Hepatocyte (in vitro differentiated cells): ENCODE results near the gene OR5A2. TPM values are rescaled to one million over a fixed set of nuclear protein-coding genes. Genes with fewer than 3 reads are reported as not detected.
"Not testable (repeated sequence)": the region's sequence is repeated elsewhere in the genome, so short reads cannot be mapped to it uniquely, and the experiment has no call there.

Experiments
- DNase-seq: peaks from one replicate; pipeline ENCODE4 v3.0.0-alpha.2; 2016; ENCODE audit warnings: low spot score
- H2AFZ ChIP-seq: fragments of 200-600 bp; sonication (generic); 2 replicates; pipeline ENCODE4 v1.6.0; 2016; ENCODE audit warnings: antibody characterized with exemption, mild to moderate bottlenecking
- H3K27ac ChIP-seq: fragments of 200-600 bp; sonication (generic); 2 replicates; pipeline ENCODE4 v1.5.1; 2016; ENCODE audit warnings: mild to moderate bottlenecking
- H3K27me3 ChIP-seq: fragments of 200-600 bp; sonication (generic); 2 replicates; pipeline ENCODE4 v1.6.1; 2016
- H3K36me3 ChIP-seq: fragments of 200-600 bp; sonication (generic); replicated peaks from 2 replicates; pipeline ENCODE4 v1.5.1; 2016; ENCODE audit warnings: low read depth; ENCODE audit not compliant: insufficient read depth
- H3K4me1 ChIP-seq: fragments of 200-600 bp; sonication (generic); 2 replicates; pipeline ENCODE4 v1.5.1; 2016; ENCODE audit warnings: mild to moderate bottlenecking, moderate library complexity; ENCODE audit not compliant: insufficient read depth
- H3K4me2 ChIP-seq: fragments of 200-600 bp; sonication (generic); 2 replicates; pipeline ENCODE4 v1.6.0; 2016
- H3K4me3 ChIP-seq: fragments of 200-600 bp; sonication (generic); 2 replicates; pipeline ENCODE4 v1.5.1; 2016; ENCODE audit warnings: mild to moderate bottlenecking
- H3K79me2 ChIP-seq: fragments of 200-600 bp; sonication (generic); 2 replicates; pipeline ENCODE4 v1.6.0; 2017; ENCODE audit warnings: mild to moderate bottlenecking
- H3K9me2 ChIP-seq: fragments of 200-600 bp; sonication (generic); replicated peaks from 2 replicates; pipeline ENCODE4 v1.6.0; 2017; ENCODE audit warnings: mild to moderate bottlenecking; ENCODE audit not compliant: insufficient read depth
- H3K9me3 ChIP-seq: fragments of 200-600 bp; sonication (generic); 2 replicates; pipeline ENCODE4 v1.5.1; 2016; ENCODE audit warnings: low read depth, mild to moderate bottlenecking
- H4K20me1 ChIP-seq: fragments of 200-600 bp; sonication (generic); 2 replicates; pipeline ENCODE4 v1.6.0; 2016; ENCODE audit warnings: mild to moderate bottlenecking; ENCODE audit not compliant: insufficient read depth, poor library complexity, severe bottlenecking
- EZH2 ChIP-seq: fragments of 200-600 bp; sonication (generic); IDR thresholded peaks from 2 replicates; pipeline ENCODE4 v1.6.1; 2016; ENCODE audit warnings: antibody characterized with exemption, mild to moderate bottlenecking, borderline replicate concordance
- EZH2phosphoT487 ChIP-seq: fragments of 200-600 bp; sonication (generic); IDR thresholded peaks from one replicate; pipeline ENCODE4 v1.6.1; 2018; ENCODE audit warnings: antibody characterized with exemption, mild to moderate bottlenecking, low read depth, moderate library complexity; ENCODE audit not compliant: unreplicated experiment, severe bottlenecking
- WGBS: methylation state at CpG from one replicate; pipeline ENCODE4 v1.1.6; 2016; ENCODE audit warnings: low lambda C conversion rate; ENCODE audit errors: missing lambda C conversion rate; 5-methylcytosine and 5-hydroxymethylcytosine counted together
- polyA plus RNA-seq: library from polyadenylated mRNA; unstranded; fragments of >200 nt; fragmentation: Nextera tagmentation; extraction: Ambion mirVana; gene quantifications from 2 replicates; pipeline ENCODE4 v1.2.1, GENCODE V29; 2016
- total RNA-seq: library from RNA; depleted of rRNA; stranded (reverse); fragments of >200 nt; gene quantifications from 2 replicates; pipeline ENCODE4 v1.2.3, GENCODE V29; 2014
- TF ChIP-seq, protein P1 (sequence below): fragments of 200-600 bp; sonication (generic); IDR thresholded peaks from 2 replicates; pipeline ENCODE4 v1.5.1; 2016; ENCODE audit warnings: antibody characterized with exemption, mild to moderate bottlenecking; ENCODE audit not compliant: poor library complexity

OR5A2 gene
- total and polyA plus RNA-seq, 2 experiments from 2014 or later = not detected

DNA sequence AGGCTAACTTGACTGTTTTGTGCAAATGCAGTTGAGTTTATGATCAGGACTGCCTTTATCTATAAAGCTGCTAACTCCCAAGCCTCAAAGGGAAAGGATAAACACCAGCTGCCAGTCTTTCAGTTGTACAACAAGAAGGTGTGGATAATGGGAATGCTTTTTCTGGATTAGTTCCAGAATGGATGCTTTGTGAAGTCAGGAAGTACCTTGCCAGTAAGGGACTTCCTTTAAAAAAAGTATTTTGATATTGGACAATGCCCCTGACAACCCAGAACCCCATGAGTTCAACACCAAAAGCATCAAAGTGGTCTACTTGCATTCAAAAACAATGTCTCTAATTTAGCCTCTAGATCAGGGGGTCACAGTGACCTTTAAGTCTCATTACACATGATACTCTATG lies 32.0 kb downstream of the OR5A2 start:
- H3K79me2 ChIP-seq = no peaks in the 10 kb centered on the region
- no peaks in the 10 kb centered on the region for H3K9me2 ChIP-seq
- H3K4me1 ChIP-seq = no peaks in the 10 kb centered on the region
- H3K4me2 ChIP-seq = no peak overlapping the region
- DNase-seq = no peak
- H2AFZ ChIP-seq = no peak overlapping the region
- H3K27me3 ChIP-seq = no peaks in the 10 kb centered on the region
- TF ChIP-seq EZH2 (no peak), EZH2phosphoT487 (no peak)
- TF ChIP-seq, protein P1, sequence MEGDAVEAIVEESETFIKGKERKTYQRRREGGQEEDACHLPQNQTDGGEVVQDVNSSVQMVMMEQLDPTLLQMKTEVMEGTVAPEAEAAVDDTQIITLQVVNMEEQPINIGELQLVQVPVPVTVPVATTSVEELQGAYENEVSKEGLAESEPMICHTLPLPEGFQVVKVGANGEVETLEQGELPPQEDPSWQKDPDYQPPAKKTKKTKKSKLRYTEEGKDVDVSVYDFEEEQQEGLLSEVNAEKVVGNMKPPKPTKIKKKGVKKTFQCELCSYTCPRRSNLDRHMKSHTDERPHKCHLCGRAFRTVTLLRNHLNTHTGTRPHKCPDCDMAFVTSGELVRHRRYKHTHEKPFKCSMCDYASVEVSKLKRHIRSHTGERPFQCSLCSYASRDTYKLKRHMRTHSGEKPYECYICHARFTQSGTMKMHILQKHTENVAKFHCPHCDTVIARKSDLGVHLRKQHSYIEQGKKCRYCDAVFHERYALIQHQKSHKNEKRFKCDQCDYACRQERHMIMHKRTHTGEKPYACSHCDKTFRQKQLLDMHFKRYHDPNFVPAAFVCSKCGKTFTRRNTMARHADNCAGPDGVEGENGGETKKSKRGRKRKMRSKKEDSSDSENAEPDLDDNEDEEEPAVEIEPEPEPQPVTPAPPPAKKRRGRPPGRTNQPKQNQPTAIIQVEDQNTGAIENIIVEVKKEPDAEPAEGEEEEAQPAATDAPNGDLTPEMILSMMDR = no peak
- no peaks in the 10 kb centered on the region for H3K9me3 ChIP-seq
- H3K27ac ChIP-seq = no peak overlapping the region
- no peak overlapping the region for H3K4me3 ChIP-seq
- H3K36me3 ChIP-seq = no peaks in the 10 kb centered on the region
- H4K20me1 ChIP-seq = no peaks in the 10 kb centered on the region

DNA sequence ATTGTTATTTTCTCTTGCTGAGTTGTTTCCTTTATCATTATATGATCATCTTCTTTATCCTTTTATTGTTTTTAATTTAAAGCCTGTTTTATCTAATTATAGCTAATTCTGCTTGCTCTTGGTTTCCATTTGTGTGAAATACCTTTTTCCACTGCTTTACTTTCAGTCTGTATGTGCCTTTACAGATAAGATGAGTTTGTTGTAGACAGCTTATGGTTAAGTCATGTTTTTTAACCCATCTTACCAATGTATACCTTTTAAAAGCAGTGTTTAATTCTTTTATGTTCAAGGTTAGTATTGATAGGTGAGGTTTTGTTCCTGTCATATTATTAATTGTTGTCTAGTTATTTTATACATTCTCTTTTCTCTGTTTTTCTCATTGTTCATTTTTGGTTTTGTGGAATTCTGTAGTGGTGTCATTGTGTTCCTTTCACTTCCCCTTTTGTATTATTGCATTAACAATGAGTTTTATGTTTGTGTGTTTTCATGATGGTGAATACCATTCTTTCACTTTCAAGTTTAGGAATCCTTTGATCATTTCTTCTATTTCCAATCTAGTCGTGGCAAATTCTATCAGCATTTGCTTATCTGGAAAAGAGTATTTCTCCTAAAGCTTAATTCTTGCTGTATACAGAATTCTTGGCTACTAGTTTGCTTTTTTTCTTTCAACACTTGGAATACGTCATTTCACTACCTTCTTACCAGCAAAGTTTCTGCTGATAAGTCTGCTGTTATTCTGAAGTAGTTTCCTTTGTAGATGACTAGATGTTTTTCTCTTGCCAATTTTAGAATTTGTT lies 45.8 kb downstream of the OR5A2 start:
- no peaks in the 10 kb centered on the region for H3K9me3 ChIP-seq
- H4K20me1 ChIP-seq = no peaks in the 10 kb centered on the region
- DNase-seq = no peak
- H3K27me3 ChIP-seq = no peaks in the 10 kb centered on the region
- no peak overlapping the region for H3K4me2 ChIP-seq
- H2AFZ ChIP-seq = no peak overlapping the region
- H3K27ac ChIP-seq = no peak overlapping the region
- TF ChIP-seq, protein P1 = no peak
- no peak for TF ChIP-seq EZH2phosphoT487
- no peak for TF ChIP-seq EZH2
- H3K4me1 ChIP-seq = no peaks in the 10 kb centered on the region
- H3K79me2 ChIP-seq = no peaks in the 10 kb centered on the region
- WGBS = 42% methylated on average over 2 of the region's 2 CpGs
- no peaks in the 10 kb centered on the region for H3K9me2 ChIP-seq
- no peak overlapping the region for H3K4me3 ChIP-seq
- H3K36me3 ChIP-seq = no peaks in the 10 kb centered on the region

DNA sequence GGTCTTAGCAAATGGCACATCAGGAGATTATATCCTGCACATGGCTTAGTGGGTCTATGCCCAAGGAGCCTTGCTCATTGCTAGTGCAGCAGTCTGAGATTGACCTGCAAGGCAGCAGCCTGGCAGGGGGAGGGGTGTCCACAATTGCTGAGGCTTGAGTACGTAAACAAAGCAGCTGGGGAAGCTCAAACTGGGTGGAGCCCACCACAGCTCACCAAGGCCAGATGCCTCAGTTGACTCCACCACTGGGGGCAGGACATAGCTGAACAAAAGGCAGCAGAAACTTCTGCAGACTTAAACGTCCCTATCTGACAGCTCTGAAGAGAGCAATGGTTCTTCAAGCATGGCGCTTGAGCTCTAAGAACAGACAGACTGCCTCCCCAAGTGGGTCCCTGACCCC lies 53.9 kb downstream of the OR5A2 start:
- not testable (repeated sequence) for DNase-seq, H3K4me1 ChIP-seq, H3K4me3 ChIP-seq, H3K9me2 ChIP-seq, H3K4me2 ChIP-seq, H3K27ac ChIP-seq, H2AFZ ChIP-seq, H3K79me2 ChIP-seq, H3K36me3 ChIP-seq, H3K27me3 ChIP-seq, H3K9me3 ChIP-seq, H4K20me1 ChIP-seq
- 49% methylated on average over 3 of the region's 3 CpGs for WGBS

DNA sequence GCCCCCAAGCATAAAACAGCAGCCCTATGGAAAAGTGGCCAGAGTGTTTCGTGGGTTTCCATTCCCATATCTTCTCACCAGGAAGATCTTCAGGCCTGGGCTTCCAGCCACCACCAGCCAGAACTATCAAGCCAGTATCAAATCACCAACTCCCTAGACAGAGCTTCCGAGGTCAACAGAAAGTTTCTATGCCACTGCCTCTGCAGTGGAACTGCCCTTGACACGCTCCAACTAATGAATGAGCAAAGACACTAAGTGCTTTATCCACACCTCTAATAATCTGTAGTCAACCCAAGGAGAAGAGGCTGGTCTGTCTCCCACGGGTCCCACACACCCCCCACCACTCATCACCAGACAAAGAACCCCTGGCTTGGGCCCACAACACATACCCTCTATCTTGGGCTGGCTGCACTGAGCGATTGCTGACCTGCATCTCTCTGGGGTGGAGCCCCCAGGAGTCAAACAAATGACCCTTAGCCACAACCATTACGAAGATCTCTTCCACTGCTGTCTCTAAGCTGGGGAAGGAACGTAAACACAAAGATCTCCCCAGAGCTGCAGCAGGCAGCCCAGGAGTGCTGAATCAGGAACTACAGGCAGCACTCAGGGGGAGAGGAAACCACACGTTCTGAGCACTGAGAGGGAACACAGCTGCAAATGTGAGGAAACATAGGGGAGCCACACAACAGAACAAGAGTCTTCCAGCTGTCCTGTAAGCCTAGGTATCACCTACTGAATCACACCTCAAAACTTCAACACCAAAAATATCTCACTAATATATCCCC lies 57.8 kb downstream of the OR5A2 start:
- DNase-seq = no peak
- H3K36me3 ChIP-seq = no peaks in the 10 kb centered on the region
- no peak overlapping the region for H3K4me3 ChIP-seq
- H4K20me1 ChIP-seq = no peaks in the 10 kb centered on the region
- no peaks in the 10 kb centered on the region for H3K27me3 ChIP-seq
- no peak overlapping the region for H3K27ac ChIP-seq
- H3K4me2 ChIP-seq = no peak overlapping the region
- no peak for TF ChIP-seq EZH2
- TF ChIP-seq, protein P1 = no peak
- no peak for TF ChIP-seq EZH2phosphoT487
- H2AFZ ChIP-seq = no peak overlapping the region
- WGBS = 46% methylated on average over 8 of the region's 8 CpGs
- H3K79me2 ChIP-seq = no peaks in the 10 kb centered on the region
- H3K9me3 ChIP-seq = no peaks in the 10 kb centered on the region
- no peaks in the 10 kb centered on the region for H3K9me2 ChIP-seq
- no peaks in the 10 kb centered on the region for H3K4me1 ChIP-seq
